Natural killer cell (primary cell): ENCODE results near the gene MACROH2A1. TPM values are rescaled to one million over a fixed set of nuclear protein-coding genes. Genes with fewer than 3 reads are reported as not detected.

Experiments used
- ATAC-seq, 3 donors: fragments of 150-1000 bp in 2 of 3; fragments of 200-7000 bp in 1 of 3; cut with Tn5 transposase; 1 replicate in 1 of 3; 2 replicates in 2 of 3; pipeline ENCODE4 v1.10.0; 2021; ENCODE audit warnings: mild to moderate bottlenecking in 2 of 3, moderate library complexity in 2 of 3
- DNase-seq, 2 donors: peaks; one replicate each; pipeline versions ENCODE4 v3.0.0 to v3.0.0-alpha.2; 2013 to 2021; ENCODE audit warnings: mixed read lengths in 1 of 2
- H3K27ac ChIP-seq: one replicate; pipeline ENCODE4 v1.5.1; 2013; ENCODE audit warnings: mild to moderate bottlenecking, low read length
- H3K27me3 ChIP-seq: one replicate; pipeline ENCODE4 v1.6.1; 2013; ENCODE audit warnings: low read length; ENCODE audit not compliant: control insufficient read depth, insufficient read depth
- H3K36me3 ChIP-seq: one replicate; pipeline ENCODE4 v1.6.1; 2013; ENCODE audit warnings: low read length; ENCODE audit not compliant: control insufficient read depth, insufficient read depth
- H3K4me1 ChIP-seq: one replicate; pipeline ENCODE4 v1.6.1; 2013; ENCODE audit warnings: low read length; ENCODE audit not compliant: control insufficient read depth, insufficient read depth
- H3K4me3 ChIP-seq: one replicate; pipeline ENCODE4 v1.5.1; 2013; ENCODE audit warnings: low read length
- H3K9me3 ChIP-seq: one replicate; pipeline ENCODE4 v1.6.1; 2013; ENCODE audit warnings: low read length; ENCODE audit not compliant: control insufficient read depth, insufficient read depth
- H3K27ac Mint-ChIP-seq, 2 donors: one replicate each; pipeline ENCODE4 v1.8.0; 2022; ENCODE audit warnings: mild to moderate bottlenecking in 2 of 2, mixed read lengths in 2 of 2, moderate library complexity in 1 of 2
- H3K27me3 Mint-ChIP-seq, 2 donors: one replicate each; pipeline ENCODE4 v1.8.0; 2022; ENCODE audit warnings: low read depth in 2 of 2, mixed read lengths in 2 of 2
- H3K36me3 Mint-ChIP-seq: one replicate; pipeline ENCODE4 v1.8.0; 2022; ENCODE audit warnings: mixed read lengths
- H3K4me1 Mint-ChIP-seq, 2 donors: one replicate each; pipeline ENCODE4 v1.8.0; 2022; ENCODE audit warnings: mixed read lengths in 2 of 2
- H3K4me3 Mint-ChIP-seq: one replicate; pipeline ENCODE4 v1.8.0; 2022; ENCODE audit warnings: mild to moderate bottlenecking, moderate library complexity, mixed read lengths
- H3K9me3 Mint-ChIP-seq, 2 donors: one replicate each; pipeline ENCODE4 v1.8.0; 2022; ENCODE audit warnings: mixed read lengths in 2 of 2
- WGBS: methylation state at CpG from one replicate; pipeline ENCODE4 v1.1.7; 2013; ENCODE audit warnings: missing lambda C conversion rate; ENCODE audit not compliant: insufficient coverage; 5-methylcytosine and 5-hydroxymethylcytosine counted together
- intact Hi-C: fragments of 100-400 bp; cut with micrococcal nuclease; formaldehyde crosslinking; loops from one replicate; pipeline ENCODE4 v1.14.2; 2022
- total RNA-seq, 4 donors: library from RNA; stranded (reverse); fragments of 120-200 nt in 1 of 4; gene quantifications; one replicate each; pipeline versions ENCODE4 v1.2.3 to v1.2.4, GENCODE V29; 2013 to 2022
- TF ChIP-seq, protein P1 (sequence below): fragments of 200-600 bp; IDR thresholded peaks from one replicate; pipeline ENCODE4 v1.8.0; 2022; ENCODE audit warnings: antibody characterized with exemption

MACROH2A1 gene
- total RNA-seq, 3 donors from 2014 or later (not counting 1 experiment from before 2014, with no cell fraction given), result 139 to 160 (median 139) TPM

DNA sequence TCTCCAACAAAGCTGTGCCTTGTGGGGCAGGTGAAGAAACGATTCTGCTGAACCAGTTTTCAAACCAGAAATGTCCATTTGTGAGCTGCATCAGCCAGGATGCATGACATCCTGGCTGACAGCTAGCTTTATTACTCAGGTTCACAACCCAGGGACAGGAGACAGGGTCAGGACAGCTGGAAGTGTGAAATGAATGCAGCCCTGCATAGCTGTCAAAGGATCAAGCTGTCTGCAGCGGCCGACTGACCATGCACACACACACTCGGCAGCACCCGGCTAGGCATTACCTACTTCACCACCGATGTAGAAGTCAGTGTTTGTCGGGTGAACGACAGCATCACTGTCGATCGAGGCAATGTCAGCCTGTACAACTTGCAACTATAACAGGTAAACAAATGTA is 48.5 kb downstream of the MACROH2A1 start:
- no peaks in the 10 kb centered on the region for H3K4me1 ChIP-seq
- peaks cover 30% of the 10 kb centered on the region for H3K36me3 ChIP-seq
- Mint-ChIP-seq H3K27ac (no peak overlapping the region), H3K9me3 (no peaks in the 10 kb centered on the region), H3K27me3 (no peaks in the 10 kb centered on the region), H3K4me3 (no peak overlapping the region), H3K36me3 (no peaks in the 10 kb centered on the region), H3K4me1 (peaks cover 0 to 9% of the 10 kb centered on the region in 2 donors)
- no peak overlapping the region for H3K27ac ChIP-seq
- intact Hi-C loops, result no loop called here
- TF ChIP-seq, protein P1, sequence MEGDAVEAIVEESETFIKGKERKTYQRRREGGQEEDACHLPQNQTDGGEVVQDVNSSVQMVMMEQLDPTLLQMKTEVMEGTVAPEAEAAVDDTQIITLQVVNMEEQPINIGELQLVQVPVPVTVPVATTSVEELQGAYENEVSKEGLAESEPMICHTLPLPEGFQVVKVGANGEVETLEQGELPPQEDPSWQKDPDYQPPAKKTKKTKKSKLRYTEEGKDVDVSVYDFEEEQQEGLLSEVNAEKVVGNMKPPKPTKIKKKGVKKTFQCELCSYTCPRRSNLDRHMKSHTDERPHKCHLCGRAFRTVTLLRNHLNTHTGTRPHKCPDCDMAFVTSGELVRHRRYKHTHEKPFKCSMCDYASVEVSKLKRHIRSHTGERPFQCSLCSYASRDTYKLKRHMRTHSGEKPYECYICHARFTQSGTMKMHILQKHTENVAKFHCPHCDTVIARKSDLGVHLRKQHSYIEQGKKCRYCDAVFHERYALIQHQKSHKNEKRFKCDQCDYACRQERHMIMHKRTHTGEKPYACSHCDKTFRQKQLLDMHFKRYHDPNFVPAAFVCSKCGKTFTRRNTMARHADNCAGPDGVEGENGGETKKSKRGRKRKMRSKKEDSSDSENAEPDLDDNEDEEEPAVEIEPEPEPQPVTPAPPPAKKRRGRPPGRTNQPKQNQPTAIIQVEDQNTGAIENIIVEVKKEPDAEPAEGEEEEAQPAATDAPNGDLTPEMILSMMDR, result no peak
- WGBS, result 97% methylated on average over 10 of the region's 10 CpGs
- no peaks in the 10 kb centered on the region for H3K9me3 ChIP-seq
- H3K27me3 ChIP-seq, result no peaks in the 10 kb centered on the region
- DNase-seq (no peak), ATAC-seq (no peak)
- H3K4me3 ChIP-seq, result no peak overlapping the region

DNA sequence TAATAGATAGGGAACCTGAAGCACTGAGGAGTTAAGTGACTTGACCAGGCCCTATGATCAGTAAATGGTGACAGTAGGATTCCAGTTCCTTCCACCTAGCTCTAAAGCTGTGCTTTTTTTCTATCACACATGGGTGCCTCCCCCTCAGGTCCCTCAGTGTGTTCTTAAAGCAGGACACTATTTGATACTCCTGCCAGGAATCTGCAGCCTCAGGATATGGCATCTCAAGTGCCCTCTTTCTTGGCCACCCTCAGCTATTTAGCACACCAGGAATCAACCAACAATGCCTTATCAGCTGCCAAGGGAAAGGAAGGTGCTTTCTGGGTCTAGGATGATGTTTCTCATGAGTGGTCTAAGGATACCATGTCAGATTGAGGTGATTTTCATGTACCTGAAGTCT is 49.1 kb downstream of the MACROH2A1 start:
- Histone ChIP-seq H3K9me3 (no peaks in the 10 kb centered on the region), H3K27me3 (no peaks in the 10 kb centered on the region), H3K36me3 (peaks cover 31% of the 10 kb centered on the region), H3K27ac (no peak overlapping the region), H3K4me1 (no peaks in the 10 kb centered on the region), H3K4me3 (no peak overlapping the region)
- no peaks in the 10 kb centered on the region for H3K36me3 Mint-ChIP-seq
- H3K27me3 Mint-ChIP-seq, result no peaks in the 10 kb centered on the region
- H3K9me3 Mint-ChIP-seq, result no peaks in the 10 kb centered on the region
- TF ChIP-seq, protein P1, result no peak
- intact Hi-C loops, result no loop called here
- no peak overlapping the region for H3K27ac Mint-ChIP-seq
- H3K4me3 Mint-ChIP-seq, result no peak overlapping the region
- DNase-seq (no peak), ATAC-seq (no peak)
- H3K4me1 Mint-ChIP-seq, result peaks cover 0 to 9% of the 10 kb centered on the region in 2 donors

- no peak overlapping the region for H3K27ac ChIP-seq
- H3K36me3 ChIP-seq, result peaks cover 30% of the 10 kb centered on the region
- Mint-ChIP-seq H3K27ac (peak overlapping the region in 1 of 2 donors; percentile 18), H3K27me3 (no peaks in the 10 kb centered on the region), H3K36me3 (no peaks in the 10 kb centered on the region), H3K9me3 (no peaks in the 10 kb centered on the region), H3K4me1 (peaks cover 0 to 8% of the 10 kb centered on the region in 2 donors), H3K4me3 (no peak overlapping the region)
- TF ChIP-seq, protein P1, result no peak
- no peaks in the 10 kb centered on the region for H3K9me3 ChIP-seq
- no peak for ATAC-seq
- 100% methylated on average over 1 of the region's 1 CpG for WGBS
- no peaks in the 10 kb centered on the region for H3K27me3 ChIP-seq
- no peak for DNase-seq
- intact Hi-C loops, result no loop called here
- no peak overlapping the region for H3K4me3 ChIP-seq
- H3K4me1 ChIP-seq, result no peaks in the 10 kb centered on the region
Measured at GRCh38 chr5:135349451-135349850, 49.6 kb downstream of the MACROH2A1 start.

DNA sequence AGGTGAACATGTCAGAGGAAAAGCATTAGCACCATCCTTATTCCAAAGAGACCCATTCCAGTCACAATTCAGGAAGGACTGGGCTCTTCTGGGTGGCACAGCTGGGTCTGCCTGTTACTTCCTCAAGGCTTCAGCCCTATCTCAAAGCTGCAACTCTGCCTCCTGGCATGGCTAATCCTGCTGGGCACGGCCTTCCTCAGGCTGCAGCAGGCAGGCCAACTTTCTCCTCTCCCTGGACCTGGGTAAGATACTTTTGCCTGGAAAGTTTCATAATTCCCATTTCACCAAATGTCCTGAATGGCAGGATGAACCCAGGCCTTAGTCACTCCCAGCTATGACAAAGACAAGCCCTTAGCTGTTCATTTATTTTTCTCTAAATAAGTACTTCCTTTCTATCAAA is 50.1 kb downstream of the MACROH2A1 start:
- ATAC-seq (no peak), DNase-seq (no peak)
- Mint-ChIP-seq H3K27ac (no peak overlapping the region), H3K4me3 (no peak overlapping the region), H3K36me3 (peaks cover 4% of the 10 kb centered on the region), H3K9me3 (no peaks in the 10 kb centered on the region), H3K4me1 (peaks cover 0 to 5% of the 10 kb centered on the region in 2 donors), H3K27me3 (no peaks in the 10 kb centered on the region)
- WGBS, result 78% methylated on average over 1 of the region's 1 CpG
- no peaks in the 10 kb centered on the region for H3K4me1 ChIP-seq
- no peaks in the 10 kb centered on the region for H3K27me3 ChIP-seq
- no peaks in the 10 kb centered on the region for H3K9me3 ChIP-seq
- no peak overlapping the region for H3K27ac ChIP-seq
- H3K4me3 ChIP-seq, result no peak overlapping the region
- TF ChIP-seq, protein P1, result no peak
- H3K36me3 ChIP-seq, result peaks cover 34% of the 10 kb centered on the region
- intact Hi-C loops, result no loop called here
